ENCODE measurements around the gene MBD3. TPM values are rescaled to one million over a fixed set of nuclear protein-coding genes. Genes with fewer than 3 reads are reported as not detected.

The MBD3 gene
- total and polyA plus RNA-seq, 2 donors (not counting 1 experiment from before 2014, with no cell fraction given) = 19.8 to 85.2 TPM

DNA sequence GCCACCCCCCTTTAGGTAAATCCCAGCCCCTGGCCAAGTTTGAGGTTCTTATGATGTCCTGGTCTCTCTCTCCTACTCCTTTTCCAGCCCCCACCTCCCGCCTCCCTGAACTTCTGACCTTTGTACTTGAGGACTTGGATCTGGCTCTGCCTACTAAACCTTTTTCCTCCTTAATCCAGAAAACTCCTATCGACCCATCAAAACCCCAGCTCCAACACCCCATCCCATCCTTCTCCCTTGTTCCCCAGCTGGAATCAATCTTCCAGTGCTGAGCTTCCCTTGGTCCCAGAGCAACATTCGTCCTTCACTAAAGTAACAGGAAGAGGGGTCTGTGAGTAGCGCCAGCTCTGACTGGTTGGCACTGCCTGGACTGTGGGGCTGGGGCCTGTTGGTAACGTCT, 29.9 kb upstream of the MBD3 start:
- TF ChIP-seq EZH2 (IDR thresholded peaks at IDR 0.05; ENCODE audit: low read length, missing control alignments) = no peak
- TF ChIP-seq, protein P1, sequence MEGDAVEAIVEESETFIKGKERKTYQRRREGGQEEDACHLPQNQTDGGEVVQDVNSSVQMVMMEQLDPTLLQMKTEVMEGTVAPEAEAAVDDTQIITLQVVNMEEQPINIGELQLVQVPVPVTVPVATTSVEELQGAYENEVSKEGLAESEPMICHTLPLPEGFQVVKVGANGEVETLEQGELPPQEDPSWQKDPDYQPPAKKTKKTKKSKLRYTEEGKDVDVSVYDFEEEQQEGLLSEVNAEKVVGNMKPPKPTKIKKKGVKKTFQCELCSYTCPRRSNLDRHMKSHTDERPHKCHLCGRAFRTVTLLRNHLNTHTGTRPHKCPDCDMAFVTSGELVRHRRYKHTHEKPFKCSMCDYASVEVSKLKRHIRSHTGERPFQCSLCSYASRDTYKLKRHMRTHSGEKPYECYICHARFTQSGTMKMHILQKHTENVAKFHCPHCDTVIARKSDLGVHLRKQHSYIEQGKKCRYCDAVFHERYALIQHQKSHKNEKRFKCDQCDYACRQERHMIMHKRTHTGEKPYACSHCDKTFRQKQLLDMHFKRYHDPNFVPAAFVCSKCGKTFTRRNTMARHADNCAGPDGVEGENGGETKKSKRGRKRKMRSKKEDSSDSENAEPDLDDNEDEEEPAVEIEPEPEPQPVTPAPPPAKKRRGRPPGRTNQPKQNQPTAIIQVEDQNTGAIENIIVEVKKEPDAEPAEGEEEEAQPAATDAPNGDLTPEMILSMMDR (conservative IDR thresholded peaks at IDR 0.05 in 1 of 2, IDR thresholded peaks at IDR 0.05 in 1 of 2; ENCODE audit: low read depth in 1 of 2, low read length in 2 of 2) = no peak
- H3K79me2 ChIP-seq (ENCODE audit: control insufficient read depth, insufficient read depth, low read length) = no peaks in the 10 kb centered on the region
- H2AFZ ChIP-seq (ENCODE audit: low read length) = no peak overlapping the region
- DNase-seq (ENCODE audit: low read depth in 2 of 2) = no peak
- no peaks in the 10 kb centered on the region for H3K4me1 ChIP-seq (ENCODE audit: control insufficient read depth, extremely low read depth, insufficient read depth, low read length)
- no peak overlapping the region for H3K9ac ChIP-seq (ENCODE audit: insufficient read depth, low read length)
- H3K27ac ChIP-seq (ENCODE audit: insufficient read depth, low read length) = no peak overlapping the region
- no peaks in the 10 kb centered on the region for H3K9me3 ChIP-seq (ENCODE audit: control insufficient read depth, insufficient read depth, low read depth, low read length)
- peaks cover 22% of the 10 kb centered on the region for H3K36me3 ChIP-seq (ENCODE audit: control insufficient read depth, insufficient read depth, low read length)
- no peak overlapping the region for H3K4me2 ChIP-seq (ENCODE audit: extremely low read depth, insufficient read depth, low read length)
- no peaks in the 10 kb centered on the region for H4K20me1 ChIP-seq (ENCODE audit: control insufficient read depth, extremely low read depth, insufficient read depth, low read length)
- H3K27me3 ChIP-seq (ENCODE audit: control insufficient read depth, insufficient read depth, low read length) = no peaks in the 10 kb centered on the region
- H3K4me3 ChIP-seq (replicated peaks in 1 of 4; ENCODE audit: control extremely low read depth in 1 of 4, insufficient read depth in 1 of 4, low read depth in 3 of 4, low read length in 4 of 4) = no peak overlapping the region

DNA sequence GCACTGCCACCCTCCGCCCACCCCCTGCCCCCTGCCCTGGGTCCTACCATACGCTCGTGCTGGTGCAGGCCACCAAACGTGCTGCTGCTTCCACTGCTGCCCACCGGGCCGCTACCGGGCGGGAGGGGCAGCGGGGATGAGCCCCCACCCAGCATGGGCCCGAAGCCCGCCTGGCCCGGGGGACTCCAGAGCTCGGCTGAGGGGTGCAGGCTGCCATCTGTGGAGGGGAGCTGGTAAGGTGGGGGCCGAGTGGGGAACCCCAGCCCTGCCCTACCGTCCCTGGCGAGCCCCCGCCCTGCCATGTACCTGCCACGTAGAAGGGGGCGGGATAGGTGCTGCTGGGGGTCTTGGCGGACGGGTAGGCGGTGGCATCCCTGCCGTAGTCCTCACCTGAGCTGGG, 29.3 kb upstream of the MBD3 start:
- no peaks in the 10 kb centered on the region for H3K79me2 ChIP-seq (ENCODE audit: control insufficient read depth, insufficient read depth, low read length)
- no peak overlapping the region for H3K27ac ChIP-seq (ENCODE audit: insufficient read depth, low read length)
- H3K36me3 ChIP-seq (ENCODE audit: control insufficient read depth, insufficient read depth, low read length) = peaks cover 22% of the 10 kb centered on the region
- no peak overlapping the region for H3K4me3 ChIP-seq (replicated peaks in 1 of 4; ENCODE audit: control extremely low read depth in 1 of 4, insufficient read depth in 1 of 4, low read depth in 3 of 4, low read length in 4 of 4)
- no peak for TF ChIP-seq EZH2 (IDR thresholded peaks at IDR 0.05; ENCODE audit: low read length, missing control alignments)
- TF ChIP-seq, protein P1 (conservative IDR thresholded peaks at IDR 0.05 in 1 of 2, IDR thresholded peaks at IDR 0.05 in 1 of 2; ENCODE audit: low read depth in 1 of 2, low read length in 2 of 2) = no peak
- no peaks in the 10 kb centered on the region for H3K27me3 ChIP-seq (ENCODE audit: control insufficient read depth, insufficient read depth, low read length)
- DNase-seq (ENCODE audit: low read depth in 2 of 2) = no peak
- H3K9me3 ChIP-seq (ENCODE audit: control insufficient read depth, insufficient read depth, low read depth, low read length) = no peaks in the 10 kb centered on the region
- no peak overlapping the region for H2AFZ ChIP-seq (ENCODE audit: low read length)
- H3K4me2 ChIP-seq (ENCODE audit: extremely low read depth, insufficient read depth, low read length) = no peak overlapping the region
- H3K9ac ChIP-seq (ENCODE audit: insufficient read depth, low read length) = no peak overlapping the region
- H3K4me1 ChIP-seq (ENCODE audit: control insufficient read depth, extremely low read depth, insufficient read depth, low read length) = no peaks in the 10 kb centered on the region
- no peaks in the 10 kb centered on the region for H4K20me1 ChIP-seq (ENCODE audit: control insufficient read depth, extremely low read depth, insufficient read depth, low read length)

DNA sequence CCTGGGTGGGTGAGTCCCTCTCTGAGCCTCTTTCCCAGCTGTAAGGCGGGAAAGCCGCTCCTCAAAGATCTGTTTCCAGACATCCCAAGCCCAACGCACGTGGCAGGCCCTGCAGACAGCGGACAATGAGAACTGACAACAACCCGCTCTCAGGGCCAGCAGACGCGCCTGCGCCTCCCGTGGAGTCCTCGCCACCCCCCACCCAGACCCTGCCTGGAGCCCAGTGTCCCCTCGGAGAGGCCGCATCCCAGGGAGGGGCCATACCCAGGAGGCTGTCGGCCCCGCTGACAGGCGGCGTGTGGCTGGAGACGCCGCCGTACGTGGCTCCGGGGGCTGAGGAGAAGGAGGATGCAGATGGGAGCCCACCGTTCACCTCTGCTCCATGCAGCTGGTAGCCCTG, 28.9 kb upstream of the MBD3 start:
- no peaks in the 10 kb centered on the region for H3K79me2 ChIP-seq (ENCODE audit: control insufficient read depth, insufficient read depth, low read length)
- DNase-seq (ENCODE audit: low read depth in 2 of 2) = no peak
- H3K4me2 ChIP-seq (ENCODE audit: extremely low read depth, insufficient read depth, low read length) = no peak overlapping the region
- no peaks in the 10 kb centered on the region for H4K20me1 ChIP-seq (ENCODE audit: control insufficient read depth, extremely low read depth, insufficient read depth, low read length)
- no peak overlapping the region for H3K27ac ChIP-seq (ENCODE audit: insufficient read depth, low read length)
- H2AFZ ChIP-seq (ENCODE audit: low read length) = no peak overlapping the region
- H3K36me3 ChIP-seq (ENCODE audit: control insufficient read depth, insufficient read depth, low read length) = peaks cover 23% of the 10 kb centered on the region
- no peak for TF ChIP-seq EZH2 (IDR thresholded peaks at IDR 0.05; ENCODE audit: low read length, missing control alignments)
- TF ChIP-seq, protein P1 (conservative IDR thresholded peaks at IDR 0.05 in 1 of 2, IDR thresholded peaks at IDR 0.05 in 1 of 2; ENCODE audit: low read depth in 1 of 2, low read length in 2 of 2) = no peak
- H3K4me3 ChIP-seq (replicated peaks in 1 of 4; ENCODE audit: control extremely low read depth in 1 of 4, insufficient read depth in 1 of 4, low read depth in 3 of 4, low read length in 4 of 4) = no peak overlapping the region
- no peaks in the 10 kb centered on the region for H3K27me3 ChIP-seq (ENCODE audit: control insufficient read depth, insufficient read depth, low read length)
- H3K9me3 ChIP-seq (ENCODE audit: control insufficient read depth, insufficient read depth, low read depth, low read length) = no peaks in the 10 kb centered on the region
- H3K9ac ChIP-seq (ENCODE audit: insufficient read depth, low read length) = no peak overlapping the region
- no peaks in the 10 kb centered on the region for H3K4me1 ChIP-seq (ENCODE audit: control insufficient read depth, extremely low read depth, insufficient read depth, low read length)

All from fibroblast of lung (primary cell).